GM18505 (cell line): ENCODE results near the gene LLGL1.
"Not testable (repeated sequence)": the region's sequence is repeated elsewhere in the genome, so short reads cannot be mapped to it uniquely, and the experiment has no call there.

ENCODE experiments used
- ATAC-seq: cut with Tn5 transposase; IDR thresholded peaks from one replicate; pipeline ENCODE4 v1.9.1; 2021; ENCODE audit not compliant: unreplicated experiment
- POLR2A ChIP-seq: IDR thresholded peaks from 4 replicates; pipeline ENCODE4 v1.6.1; 2011; ENCODE audit warnings: borderline replicate concordance; ENCODE audit not compliant: insufficient read depth, insufficient read length; ENCODE audit errors: extremely low read depth

The LLGL1 gene

DNA sequence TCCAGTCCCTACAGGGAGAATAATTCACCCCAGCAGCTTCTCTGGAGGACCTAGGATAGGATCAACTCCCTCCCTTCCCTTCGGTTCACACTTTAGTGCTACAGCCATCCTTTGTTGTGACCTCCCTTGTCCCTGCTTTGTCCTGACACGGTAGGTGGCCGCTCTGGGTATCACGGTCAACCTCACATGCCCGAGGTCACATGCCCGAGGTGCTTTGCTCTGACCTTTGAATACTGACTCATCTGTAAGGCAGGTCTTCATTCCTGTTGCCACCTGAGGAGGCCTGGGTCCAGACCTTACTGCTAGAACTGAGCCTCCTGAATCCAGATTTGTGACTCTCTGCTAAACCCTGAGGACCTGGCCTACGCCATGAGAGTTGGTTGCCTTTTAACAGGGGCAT, 22.1 kb upstream of the LLGL1 start:
- ATAC-seq = no peak
- no peak for TF ChIP-seq POLR2A

DNA sequence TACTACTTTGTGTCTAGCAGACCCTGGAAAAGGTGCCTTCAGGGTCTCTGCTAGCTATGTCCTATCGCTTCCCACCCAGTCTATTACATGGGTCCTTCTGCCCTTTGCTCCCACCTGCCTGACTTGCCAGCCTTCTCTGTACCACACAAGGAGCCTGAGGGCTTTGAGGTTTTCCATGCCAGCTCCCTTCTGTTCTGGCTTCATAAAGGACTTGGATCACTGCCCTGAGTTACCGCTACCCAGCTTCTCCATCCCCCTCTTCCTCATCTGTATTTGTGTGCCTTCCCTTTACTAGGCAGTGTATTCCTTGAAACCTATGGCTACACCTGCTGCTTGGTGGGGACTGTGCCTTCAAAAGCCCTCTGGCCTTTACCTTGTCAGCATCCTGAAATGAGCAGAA, 19.6 kb upstream of the LLGL1 start:
- TF ChIP-seq POLR2A = no peak
- ATAC-seq = no peak

GRCh38 chr17:18206962-18207361, 18.5 kb upstream of the LLGL1 start:
- no peak for ATAC-seq
- no peak for TF ChIP-seq POLR2A

- TF ChIP-seq POLR2A = no peak
Measured at GRCh38 chr17:18208092-18208491, 17.3 kb upstream of the LLGL1 start.

GRCh38 chr17:18213666-18214270, 11.7 kb upstream of the LLGL1 start:
- no peak for ATAC-seq
- TF ChIP-seq POLR2A = no peak

More at GRCh38 chr17:18208092-18208491, 17.3 kb upstream of the LLGL1 start:
- ATAC-seq = no peak

GRCh38 chr17:18216906-18217305, 8.5 kb upstream of the LLGL1 start:
- not testable (repeated sequence) for ATAC-seq

DNA sequence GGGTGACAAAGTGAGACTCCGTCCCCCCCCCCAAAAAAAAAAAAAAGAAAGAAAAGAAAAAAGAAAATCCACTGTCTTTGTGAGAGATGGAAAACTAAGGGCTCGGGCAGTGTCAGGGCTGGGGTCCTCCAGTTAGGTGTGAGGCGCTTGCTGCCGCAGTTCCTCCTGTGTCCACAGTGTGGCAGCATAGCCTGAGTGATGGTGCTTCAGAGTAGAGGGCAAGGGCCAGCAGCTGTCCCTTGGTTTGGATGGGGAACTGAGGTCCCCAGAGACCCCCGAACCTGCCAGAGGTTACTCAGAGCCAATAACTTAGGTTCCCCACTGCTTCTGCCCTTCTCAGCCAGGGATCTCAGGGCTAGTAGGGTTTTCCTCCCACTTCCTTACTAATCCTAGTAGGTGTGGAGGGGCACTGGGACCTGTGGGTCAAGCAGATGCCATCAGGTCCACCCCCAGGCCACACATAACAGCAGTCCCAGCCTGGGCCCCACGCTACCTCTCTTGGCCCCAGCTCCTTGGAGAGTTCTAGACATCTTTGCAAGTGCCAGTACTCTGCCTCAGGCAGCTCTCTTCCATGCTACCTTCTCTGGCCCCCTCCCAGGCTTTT, 7.9 kb upstream of the LLGL1 start:
- TF ChIP-seq POLR2A = no peak
- ATAC-seq = no peak

DNA sequence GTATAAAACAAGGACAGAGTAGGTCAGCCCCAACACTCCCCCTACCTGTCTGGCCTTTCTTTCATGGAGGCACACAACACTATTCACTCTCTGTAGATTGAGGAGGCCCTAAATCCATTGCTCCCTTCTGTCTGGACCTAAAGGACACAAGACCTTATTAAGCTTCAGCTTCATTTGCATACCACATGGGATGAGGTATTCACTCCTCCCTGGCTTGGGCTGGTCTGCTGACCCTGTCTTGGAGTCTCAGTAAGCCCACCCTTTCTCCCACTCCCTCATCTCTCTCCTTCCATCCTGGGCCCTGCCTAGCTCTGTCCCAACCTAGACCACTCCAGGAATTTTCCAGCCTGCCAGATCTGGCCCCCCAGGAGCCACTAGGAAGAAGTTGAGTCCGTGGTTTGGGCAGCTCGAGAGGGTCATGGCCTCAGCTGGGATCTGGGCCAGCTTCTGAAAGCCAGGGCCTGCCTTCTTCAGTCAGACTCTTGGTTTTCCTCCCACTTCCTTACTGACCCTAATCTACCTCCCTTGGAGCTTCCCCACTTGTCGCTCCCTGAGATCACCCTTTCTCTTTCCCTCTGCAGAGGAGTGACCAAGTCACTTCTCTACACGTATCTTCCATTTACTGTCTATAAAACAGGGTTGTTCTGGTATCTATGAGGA, 6.5 kb upstream of the LLGL1 start:
- TF ChIP-seq POLR2A = no peak
- no peak for ATAC-seq

DNA sequence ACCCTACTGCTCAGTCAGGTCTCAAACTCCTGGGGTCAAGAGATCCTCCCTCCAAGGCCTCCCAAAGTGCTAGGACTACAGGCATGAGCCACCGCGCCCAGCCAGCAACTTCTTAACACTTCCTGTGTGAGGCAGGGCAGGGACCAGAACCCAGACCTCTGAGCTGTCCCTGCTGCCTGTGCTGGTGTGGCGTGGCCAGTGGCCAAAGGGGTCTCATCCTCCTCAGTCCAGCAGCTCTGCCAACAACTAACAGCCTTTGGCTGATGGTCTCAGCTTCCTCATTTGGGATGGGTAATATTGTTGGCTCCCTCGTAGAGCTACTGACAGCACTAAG, 1.4 kb upstream of the LLGL1 start:
- ATAC-seq = no peak
- TF ChIP-seq POLR2A = no peak

DNA sequence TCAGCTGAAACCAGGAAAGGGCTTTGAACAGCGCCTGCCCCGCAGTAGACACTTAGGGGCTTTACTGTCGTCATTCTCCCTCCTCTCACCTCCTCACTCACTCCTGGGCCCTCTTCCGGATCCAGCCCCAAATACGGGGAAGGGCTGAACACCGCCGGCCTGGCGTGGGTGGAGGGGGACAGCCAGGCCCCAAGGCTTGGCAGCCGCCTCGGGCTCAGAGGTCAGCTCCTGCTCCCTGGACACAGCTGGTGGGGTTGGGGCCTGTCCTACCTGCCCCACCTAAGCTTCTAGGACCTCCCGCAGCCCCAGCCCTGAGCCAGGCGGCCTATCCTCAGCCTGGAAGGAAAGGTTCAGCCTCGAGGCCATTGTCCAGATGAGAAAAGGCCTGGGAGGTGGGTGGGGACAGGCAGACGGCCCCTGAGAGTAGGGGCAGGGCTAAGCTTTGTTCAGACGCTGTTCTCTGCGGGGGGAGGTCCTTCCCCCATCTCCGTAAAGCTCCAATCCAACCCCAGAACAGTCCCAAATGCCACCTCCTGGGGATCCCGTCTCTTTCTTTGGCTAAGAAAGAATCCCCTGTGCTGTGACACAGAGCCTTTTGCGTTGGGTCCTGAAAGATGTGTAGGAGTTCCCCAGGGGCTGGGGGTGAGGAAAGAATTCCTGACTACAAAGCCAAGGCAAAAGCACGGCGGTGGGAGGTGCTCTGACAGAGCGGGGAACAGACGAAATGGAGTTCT, 881 bp upstream of the LLGL1 start:
- no peak for TF ChIP-seq POLR2A
- ATAC-seq = no peak

DNA sequence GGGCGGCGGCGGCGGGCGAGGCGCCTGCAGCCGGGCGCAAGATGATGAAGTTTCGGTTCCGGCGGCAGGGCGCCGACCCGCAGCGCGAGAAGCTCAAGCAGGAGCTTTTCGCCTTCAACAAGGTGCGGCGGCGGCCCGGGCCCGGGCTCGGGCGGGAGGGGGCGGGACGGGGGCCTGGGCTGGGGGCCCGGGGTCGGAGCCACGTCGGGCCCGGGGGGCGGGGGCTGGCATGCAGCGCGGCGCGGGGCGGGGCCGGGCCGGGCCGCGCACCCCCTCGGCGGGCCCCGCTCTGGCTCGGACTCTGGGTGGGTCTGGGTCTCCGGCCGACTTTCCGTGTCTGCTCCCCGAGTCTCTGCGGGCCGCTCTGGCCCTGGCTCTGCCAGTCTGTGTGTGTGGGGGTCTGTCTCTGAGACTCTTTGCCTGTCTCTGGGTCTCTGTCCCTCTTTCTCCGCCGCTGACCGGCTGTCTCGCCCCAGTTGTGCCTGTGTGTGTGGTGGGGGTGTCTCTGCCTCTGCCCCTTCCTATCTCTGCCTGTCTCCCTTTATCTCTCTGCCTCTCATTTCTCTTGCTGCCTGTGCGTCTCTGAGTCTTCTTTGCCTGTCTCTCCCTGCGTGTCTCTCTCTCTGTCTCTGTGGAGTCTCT, 328 bp downstream of the LLGL1 start:
- peak; percentile 16 for ATAC-seq
- no peak for TF ChIP-seq POLR2A

DNA sequence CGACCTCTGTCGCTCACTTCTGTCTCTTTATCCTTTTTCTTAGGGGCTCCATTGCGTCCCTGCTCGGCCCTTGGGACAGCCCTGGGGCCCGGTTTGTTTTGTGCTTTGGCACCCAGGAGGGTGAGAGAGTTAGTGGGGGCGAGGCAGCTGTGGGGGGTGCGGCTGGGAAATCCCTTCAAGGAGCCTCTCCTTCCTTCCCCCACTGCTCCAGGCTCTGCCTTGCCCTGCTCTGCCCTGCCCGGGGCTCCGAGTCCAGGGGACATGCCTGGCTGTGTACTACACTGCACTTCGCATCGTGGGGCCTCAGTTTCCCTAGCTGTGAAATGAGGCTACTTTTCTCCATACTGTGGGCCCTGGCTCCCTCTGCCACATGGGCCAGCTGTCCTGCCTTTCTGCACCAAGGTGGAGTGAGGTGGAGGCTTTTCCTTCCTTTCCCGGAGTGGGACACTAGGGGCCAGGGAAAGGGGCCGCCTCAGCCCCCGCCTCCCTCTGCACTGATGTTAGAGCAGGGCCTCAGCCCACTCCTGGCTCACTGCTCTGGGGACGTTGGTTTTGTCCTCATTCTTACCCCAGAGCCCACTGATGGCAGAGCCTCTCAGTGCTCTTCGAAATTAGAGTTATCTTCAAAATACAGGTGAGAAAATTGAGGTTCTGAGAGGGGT, 980 bp downstream of the LLGL1 start:
- no peak for TF ChIP-seq POLR2A
- no peak for ATAC-seq

- TF ChIP-seq POLR2A = no peak
Measured at GRCh38 chr17:18227635-18228034, 2.2 kb downstream of the LLGL1 start.

More at GRCh38 chr17:18227635-18228034, 2.2 kb downstream of the LLGL1 start:
- ATAC-seq = no peak
